GM10266 (cell line): ENCODE results near the gene PRKAG2.

Experiments
- DNase-seq: peaks from one replicate; pipeline ENCODE4 v3.0.0; 2012; ENCODE audit errors: extremely low spot score
- TF ChIP-seq, protein P1 (sequence below): IDR thresholded peaks from 2 replicates; pipeline ENCODE4 v1.5.1; 2012; ENCODE audit warnings: mild to moderate bottlenecking, low read depth; ENCODE audit not compliant: control insufficient read depth, insufficient read depth; ENCODE audit errors: missing control alignments

The PRKAG2 gene

DNA sequence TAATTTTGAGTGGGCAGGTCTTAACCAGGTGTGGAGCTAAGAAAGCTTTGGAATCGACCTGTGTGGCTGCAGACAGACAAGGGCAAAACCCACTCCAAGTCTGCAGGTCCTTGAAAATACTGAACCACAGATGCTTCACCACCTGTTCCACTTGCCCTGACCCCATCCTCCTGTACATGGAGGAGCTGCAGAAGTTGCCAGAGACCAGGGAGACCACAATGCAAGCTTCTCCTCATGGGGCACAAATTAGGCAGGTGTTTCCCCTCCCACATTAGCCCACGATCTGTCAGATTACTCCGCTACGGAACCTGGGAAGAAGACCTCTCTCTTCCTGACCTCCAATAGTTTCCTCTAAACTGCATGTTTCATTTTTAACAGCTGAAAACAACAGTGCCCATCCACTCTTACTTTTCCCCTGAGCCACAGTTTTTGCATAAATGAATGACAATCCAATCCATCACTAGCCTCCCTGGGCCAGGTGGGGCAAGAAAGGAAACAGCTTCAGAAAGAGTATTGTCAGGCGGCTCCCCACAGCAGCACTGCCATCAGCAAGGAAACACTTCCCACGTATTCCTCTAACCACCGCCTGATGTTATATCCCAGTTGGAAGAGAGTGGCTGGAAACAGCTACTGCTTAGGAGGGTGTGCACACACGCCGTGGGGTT lies 141.6 kb downstream of the PRKAG2 start:
- DNase-seq = no peak
- TF ChIP-seq, protein P1, sequence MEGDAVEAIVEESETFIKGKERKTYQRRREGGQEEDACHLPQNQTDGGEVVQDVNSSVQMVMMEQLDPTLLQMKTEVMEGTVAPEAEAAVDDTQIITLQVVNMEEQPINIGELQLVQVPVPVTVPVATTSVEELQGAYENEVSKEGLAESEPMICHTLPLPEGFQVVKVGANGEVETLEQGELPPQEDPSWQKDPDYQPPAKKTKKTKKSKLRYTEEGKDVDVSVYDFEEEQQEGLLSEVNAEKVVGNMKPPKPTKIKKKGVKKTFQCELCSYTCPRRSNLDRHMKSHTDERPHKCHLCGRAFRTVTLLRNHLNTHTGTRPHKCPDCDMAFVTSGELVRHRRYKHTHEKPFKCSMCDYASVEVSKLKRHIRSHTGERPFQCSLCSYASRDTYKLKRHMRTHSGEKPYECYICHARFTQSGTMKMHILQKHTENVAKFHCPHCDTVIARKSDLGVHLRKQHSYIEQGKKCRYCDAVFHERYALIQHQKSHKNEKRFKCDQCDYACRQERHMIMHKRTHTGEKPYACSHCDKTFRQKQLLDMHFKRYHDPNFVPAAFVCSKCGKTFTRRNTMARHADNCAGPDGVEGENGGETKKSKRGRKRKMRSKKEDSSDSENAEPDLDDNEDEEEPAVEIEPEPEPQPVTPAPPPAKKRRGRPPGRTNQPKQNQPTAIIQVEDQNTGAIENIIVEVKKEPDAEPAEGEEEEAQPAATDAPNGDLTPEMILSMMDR = no peak

DNA sequence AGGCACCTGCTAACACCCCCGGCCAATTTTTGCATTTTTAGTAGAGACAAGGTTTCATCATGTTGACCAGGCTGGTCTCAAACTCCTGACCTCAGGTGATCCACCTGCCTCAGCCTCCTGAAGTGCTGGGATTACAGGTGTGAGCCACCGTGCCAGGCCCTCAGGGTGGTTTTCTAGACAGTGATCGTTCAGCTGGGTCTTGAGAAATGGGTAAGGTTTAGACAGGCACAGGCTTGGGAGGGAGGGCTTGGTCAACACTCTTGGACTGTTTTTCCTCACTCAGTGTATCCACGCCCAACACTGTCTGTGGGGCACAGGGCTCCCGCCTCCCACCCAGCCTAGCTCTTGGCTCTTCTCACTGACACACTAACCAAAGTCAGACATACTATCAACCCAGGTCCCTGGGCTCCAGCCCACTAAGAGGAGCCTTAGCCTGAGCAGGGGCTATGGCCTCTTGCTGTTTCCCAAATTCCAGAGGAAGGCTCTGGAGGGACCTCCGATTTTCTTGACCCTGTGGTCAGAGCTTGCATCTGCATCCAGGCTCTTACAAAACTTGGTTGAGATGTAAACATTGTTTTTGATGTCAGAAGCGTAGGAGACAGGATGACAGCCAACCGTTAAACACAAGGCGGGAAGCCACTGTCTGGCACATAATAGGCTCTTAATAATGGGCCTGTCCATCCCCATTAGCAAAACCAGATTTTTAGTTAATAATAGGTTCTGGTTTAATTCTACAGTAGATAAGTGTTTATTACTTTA lies 143.9 kb downstream of the PRKAG2 start:
- TF ChIP-seq, protein P1 = no peak
- DNase-seq = no peak

DNA sequence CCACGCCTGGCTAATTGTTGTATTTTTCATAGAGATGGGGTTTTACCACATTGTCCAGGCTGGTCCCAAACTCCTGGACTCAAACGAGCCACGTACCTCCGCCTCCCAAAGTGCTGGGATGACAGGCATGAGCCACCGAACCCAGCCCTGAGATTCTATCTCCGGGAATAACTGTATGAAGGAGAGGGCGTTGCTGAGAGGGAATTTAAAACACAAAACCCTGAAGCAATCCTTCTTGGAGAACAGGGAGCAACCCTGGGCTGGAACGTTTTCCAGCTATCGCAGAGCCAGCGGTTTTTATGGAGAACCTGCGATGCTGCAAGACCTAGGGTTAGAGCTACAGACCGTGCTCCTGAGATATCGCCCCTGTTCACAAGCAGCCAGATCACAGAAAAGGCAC lies 144.6 kb downstream of the PRKAG2 start:
- DNase-seq = no peak
- TF ChIP-seq, protein P1 = no peak

DNA sequence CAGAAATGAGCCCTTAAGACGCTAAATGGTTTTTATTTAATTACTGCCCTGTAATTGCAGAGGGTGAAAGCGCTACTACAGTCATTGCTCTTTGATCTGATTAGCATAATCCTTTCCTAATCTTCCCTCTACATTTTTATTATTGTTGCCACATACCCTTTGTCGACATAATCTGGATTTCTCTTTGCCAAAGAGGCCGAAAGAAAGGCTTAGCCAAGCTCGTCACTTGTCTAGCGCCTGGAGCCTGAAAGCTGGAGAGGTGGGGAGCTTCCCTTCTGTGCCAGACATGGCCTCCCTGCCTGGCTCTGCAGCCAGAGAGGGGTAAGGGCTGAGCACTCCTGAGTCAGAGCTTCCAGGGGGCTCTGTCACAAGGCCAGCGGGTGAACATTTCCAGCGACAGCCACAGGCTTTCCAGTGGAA lies 145.9 kb downstream of the PRKAG2 start:
- DNase-seq = no peak
- TF ChIP-seq, protein P1 = no peak

DNA sequence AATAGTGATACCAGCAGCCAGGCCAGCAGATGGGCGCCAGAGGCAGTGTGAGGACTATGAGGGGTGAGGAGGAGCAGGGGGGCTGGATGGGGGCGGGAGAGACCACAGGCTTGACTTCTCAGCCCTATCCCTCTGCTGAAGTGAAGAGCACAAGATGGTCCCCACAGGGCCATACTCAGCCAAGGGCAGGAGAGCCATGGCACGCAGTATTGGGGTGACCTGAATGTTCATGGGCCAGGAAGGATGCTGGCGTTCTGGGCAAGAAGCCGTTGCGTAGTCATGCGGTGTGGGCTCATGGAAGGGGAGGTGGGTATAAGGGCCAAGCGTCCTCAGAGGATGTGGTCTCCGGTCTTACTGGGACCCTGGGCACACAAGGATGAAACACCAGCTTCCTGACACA lies 146.3 kb downstream of the PRKAG2 start:
- TF ChIP-seq, protein P1 = no peak
- DNase-seq = no peak

DNA sequence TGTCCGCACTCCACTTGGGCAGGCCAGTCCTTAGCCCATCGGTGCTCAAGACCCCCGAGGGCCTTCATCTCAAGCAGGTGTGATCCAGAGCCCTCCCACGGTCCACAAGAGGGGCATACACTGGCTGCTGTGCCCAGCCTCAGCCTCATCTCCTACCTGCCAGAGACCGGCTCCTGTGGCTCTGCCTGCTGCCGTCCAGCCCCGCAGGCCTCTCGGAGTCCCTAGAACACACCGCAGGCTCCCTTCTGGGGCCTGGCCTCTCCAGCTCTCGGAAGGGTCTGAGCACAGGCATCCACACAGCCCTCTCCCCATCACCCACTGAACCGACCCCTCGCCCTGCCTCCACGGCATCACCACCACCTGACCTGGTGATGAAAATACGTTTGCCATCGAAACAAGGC lies 147.4 kb downstream of the PRKAG2 start:
- no peak for DNase-seq
- TF ChIP-seq, protein P1 = no peak

DNA sequence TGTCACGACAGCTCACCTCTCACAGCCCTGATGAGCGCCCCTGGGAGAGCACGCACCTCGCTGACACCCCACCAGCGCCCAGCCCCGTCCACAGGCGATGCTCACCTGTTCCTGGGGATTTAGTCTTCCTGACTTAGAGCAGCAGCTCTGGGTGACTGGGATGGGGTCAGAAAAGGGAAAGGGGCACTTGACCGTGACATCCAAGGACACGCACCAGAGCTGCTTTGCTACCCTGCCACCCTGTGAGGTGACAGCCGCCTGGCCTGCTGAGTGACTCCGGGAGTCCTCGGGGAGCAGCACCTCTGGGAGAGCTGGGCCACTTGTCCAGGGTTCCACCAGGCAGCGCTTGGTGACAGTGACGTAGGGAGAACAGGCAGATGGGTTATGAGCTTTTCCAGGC lies 148.2 kb downstream of the PRKAG2 start:
- DNase-seq = no peak
- TF ChIP-seq, protein P1 = no peak
